Measurements from ENCODE around the gene ATG9B.
A peak's percentile ranks its signal among the peaks of the same experiment; 100 is the strongest.

ATG9B gene

GRCh38 chr7:150974468-150975391, 49.6 kb downstream of the ATG9B start:
- no peaks in the 10 kb centered on the region for H3K9me3 ChIP-seq (ENCODE audit: severe bottlenecking)
- DNase-seq (ENCODE audit: low spot score) = no peak
- no peaks in the 10 kb centered on the region for H3K36me3 ChIP-seq (ENCODE audit: low read depth)
- no peak overlapping the region for H3K27ac ChIP-seq (ENCODE audit: poor library complexity, severe bottlenecking)
- peak; percentile 16 for TF ChIP-seq CTCF (IDR thresholded peaks at IDR 0.05; ENCODE audit: poor library complexity, severe bottlenecking)
- H3K27me3 ChIP-seq (ENCODE audit: insufficient read depth, poor library complexity, severe bottlenecking) = peaks cover 31% of the 10 kb centered on the region
- peak overlapping the region; percentile 35 for H3K4me3 ChIP-seq (ENCODE audit: severe bottlenecking)
- H3K4me1 ChIP-seq (ENCODE audit: insufficient read depth, poor library complexity, severe bottlenecking) = no peaks in the 10 kb centered on the region
- peak; percentile 40 for ATAC-seq (ENCODE audit: low read depth)

DNA sequence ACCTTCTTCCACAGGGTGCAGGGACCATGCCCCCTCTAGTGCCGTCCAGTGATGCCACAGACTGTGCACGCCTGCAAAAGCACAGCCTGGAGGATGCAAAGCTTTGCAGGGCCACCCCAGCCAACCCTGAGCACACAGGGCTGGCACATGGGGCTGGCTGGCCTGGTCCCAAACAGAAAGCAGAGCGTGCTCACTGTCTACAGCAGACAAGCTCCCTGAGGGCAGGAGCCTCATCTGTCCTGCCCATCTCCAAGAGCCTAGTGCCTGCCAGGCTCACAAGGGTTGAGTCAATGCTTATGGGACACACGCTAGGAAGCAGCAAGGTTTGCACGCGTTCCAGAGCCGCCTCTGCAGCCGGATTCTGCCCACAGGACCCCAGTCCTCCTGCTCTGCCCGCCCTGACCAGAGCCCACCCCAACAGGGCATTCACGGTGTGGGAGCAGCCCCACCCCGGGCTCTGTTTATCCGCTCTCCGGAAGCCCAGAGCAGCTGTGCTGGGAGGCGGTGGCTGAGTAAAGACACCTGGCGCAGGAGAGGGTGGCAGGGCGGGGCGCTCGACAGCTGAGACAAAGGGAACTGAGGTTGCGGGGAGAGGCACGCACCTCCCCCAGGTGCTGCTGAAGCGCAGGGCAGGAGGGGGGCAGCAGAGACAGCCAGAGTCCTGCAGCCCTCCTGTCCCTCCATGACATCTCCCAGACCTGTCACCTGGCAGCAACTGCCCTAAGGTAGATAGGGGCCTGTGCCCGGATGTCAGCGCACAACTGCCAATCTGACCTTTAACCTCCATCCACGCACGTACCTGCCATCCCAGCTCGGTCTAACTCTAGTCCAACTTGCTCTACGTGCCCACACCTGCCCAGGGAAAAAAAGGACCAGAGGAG, 50.5 kb downstream of the ATG9B start:
- no peak for ATAC-seq (ENCODE audit: low read depth)
- TF ChIP-seq CTCF (IDR thresholded peaks at IDR 0.05; ENCODE audit: poor library complexity, severe bottlenecking) = no peak
- Histone ChIP-seq H3K4me3 (ENCODE audit: severe bottlenecking) (no peak overlapping the region), H3K4me1 (ENCODE audit: insufficient read depth, poor library complexity, severe bottlenecking) (no peaks in the 10 kb centered on the region), H3K36me3 (ENCODE audit: low read depth) (no peaks in the 10 kb centered on the region), H3K9me3 (ENCODE audit: severe bottlenecking) (no peaks in the 10 kb centered on the region), H3K27ac (ENCODE audit: poor library complexity, severe bottlenecking) (no peak overlapping the region), H3K27me3 (ENCODE audit: insufficient read depth, poor library complexity, severe bottlenecking) (peaks cover 30% of the 10 kb centered on the region)
- DNase-seq (ENCODE audit: low spot score) = no peak

DNA sequence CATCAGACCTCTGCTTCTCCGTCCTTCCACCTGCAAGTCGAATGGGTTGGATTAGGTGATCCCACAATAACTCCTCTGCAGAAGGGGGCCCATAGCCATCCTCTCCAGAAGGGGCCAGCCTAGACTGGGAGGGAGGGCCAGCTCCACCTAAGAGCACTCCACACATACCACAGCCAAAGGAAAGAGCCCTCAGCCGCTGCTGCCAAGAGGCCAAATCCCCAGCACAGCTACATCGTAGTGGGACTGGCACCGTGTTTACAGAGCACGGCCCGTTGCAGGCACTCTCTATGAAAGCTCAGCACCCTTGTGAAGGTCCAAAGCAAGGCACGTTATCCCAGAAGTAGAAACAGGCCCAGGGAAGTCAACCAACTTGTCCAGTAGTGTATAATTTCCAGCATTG, 51.6 kb downstream of the ATG9B start:
- H3K27me3 ChIP-seq (ENCODE audit: insufficient read depth, poor library complexity, severe bottlenecking) = peaks cover 25% of the 10 kb centered on the region
- no peak for ATAC-seq (ENCODE audit: low read depth)
- H3K9me3 ChIP-seq (ENCODE audit: severe bottlenecking) = no peaks in the 10 kb centered on the region
- H3K4me1 ChIP-seq (ENCODE audit: insufficient read depth, poor library complexity, severe bottlenecking) = no peaks in the 10 kb centered on the region
- H3K36me3 ChIP-seq (ENCODE audit: low read depth) = no peaks in the 10 kb centered on the region
- TF ChIP-seq CTCF (IDR thresholded peaks at IDR 0.05; ENCODE audit: poor library complexity, severe bottlenecking) = no peak
- no peak for DNase-seq (ENCODE audit: low spot score)
- H3K4me3 ChIP-seq (ENCODE audit: severe bottlenecking) = no peak overlapping the region
- no peak overlapping the region for H3K27ac ChIP-seq (ENCODE audit: poor library complexity, severe bottlenecking)

DNA sequence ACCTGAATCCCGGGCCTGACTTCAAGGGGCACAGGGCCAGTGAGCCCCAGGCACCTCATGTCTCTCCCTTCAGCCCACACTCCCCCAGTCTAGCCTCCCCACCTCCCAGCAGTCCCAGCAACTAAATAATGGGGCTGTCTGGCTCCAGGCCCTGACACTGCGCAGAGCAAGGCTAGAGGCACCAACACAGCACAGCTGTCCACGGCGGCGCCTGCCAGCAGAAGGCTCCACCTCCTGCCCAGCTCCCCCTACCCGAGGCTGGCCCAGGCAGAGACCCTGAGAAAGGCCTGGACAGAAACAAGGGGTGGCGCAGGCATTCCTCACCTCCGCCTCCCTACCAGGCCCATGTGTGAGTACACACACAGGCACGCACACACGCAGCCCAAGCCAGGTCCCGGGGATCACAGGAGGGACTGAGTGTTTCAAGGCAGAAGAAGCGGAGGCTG, 52.2 kb downstream of the ATG9B start:
- DNase-seq (ENCODE audit: low spot score) (no peak), ATAC-seq (ENCODE audit: low read depth) (no peak)
- H3K4me1 ChIP-seq (ENCODE audit: insufficient read depth, poor library complexity, severe bottlenecking) = no peaks in the 10 kb centered on the region

More for the DNA sequence above, 52.2 kb downstream of the ATG9B start:
- H3K36me3 ChIP-seq (ENCODE audit: low read depth) = no peaks in the 10 kb centered on the region
- H3K9me3 ChIP-seq (ENCODE audit: severe bottlenecking) = no peaks in the 10 kb centered on the region
- peaks cover 22% of the 10 kb centered on the region for H3K27me3 ChIP-seq (ENCODE audit: insufficient read depth, poor library complexity, severe bottlenecking)
- H3K27ac ChIP-seq (ENCODE audit: poor library complexity, severe bottlenecking) = no peak overlapping the region
- no peak for TF ChIP-seq CTCF (IDR thresholded peaks at IDR 0.05; ENCODE audit: poor library complexity, severe bottlenecking)
- H3K4me3 ChIP-seq (ENCODE audit: severe bottlenecking) = no peak overlapping the region

All from RWPE2 (cell line).